Activated CD4-positive, alpha-beta memory T cell treated with anti-CD3 and anti-CD28 coated beads for 36 hours (primary cell): ENCODE results near the gene DIPK1A. TPM values are rescaled to one million over a fixed set of nuclear protein-coding genes. Genes with fewer than 3 reads are reported as not detected.

Experiments used
- CTCF ChIA-PET: fragments of 350-600 bp; sonication (Branson Sonifier 250); formaldehyde crosslinking; loops from one replicate; lab custom pipeline; 2021; ENCODE audit warnings: antibody characterized with exemption, inconsistent platforms; lab: Charles Lee
- POLR2A ChIA-PET: fragments of 350-600 bp; sonication (Branson Sonifier 250); formaldehyde crosslinking; loops from one replicate; lab custom pipeline; 2021; ENCODE audit warnings: antibody characterized with exemption; lab: Charles Lee
- DNase-seq: peaks from one replicate; pipeline ENCODE4 v3.0.0-alpha.2; 2020
- H3K27ac Mint-ChIP-seq: one replicate; pipeline ENCODE4 v1.8.0; 2021; ENCODE audit warnings: mixed read lengths
- H3K27me3 Mint-ChIP-seq: one replicate; pipeline ENCODE4 v1.8.0; 2021; ENCODE audit warnings: mixed read lengths
- H3K36me3 Mint-ChIP-seq: one replicate; pipeline ENCODE4 v1.8.0; 2021; ENCODE audit warnings: mixed read lengths
- H3K4me1 Mint-ChIP-seq: one replicate; pipeline ENCODE4 v1.8.0; 2021; ENCODE audit warnings: low read depth, mixed read lengths
- H3K4me3 Mint-ChIP-seq: one replicate; pipeline ENCODE4 v1.8.0; 2021; ENCODE audit warnings: mild to moderate bottlenecking, mixed read lengths
- H3K9me3 Mint-ChIP-seq: one replicate; pipeline ENCODE4 v1.8.0; 2021; ENCODE audit warnings: mixed read lengths
- intact Hi-C: fragments of 100-400 bp; cut with micrococcal nuclease; formaldehyde crosslinking; loops from one replicate; pipeline ENCODE4 v1.15.1; 2023
- total RNA-seq, 2 experiments: library from RNA; stranded (reverse); gene quantifications; one replicate each; pipeline ENCODE4 v1.2.3, GENCODE V29; 2021

Gene DIPK1A
- total RNA-seq, 2 experiments from 2014 or later, result 8.2 to 8.7 TPM

- H3K27me3 Mint-ChIP-seq, result no peaks in the 10 kb centered on the region
- DNase-seq, result peak; percentile 36
- no peak overlapping the region for H3K27ac Mint-ChIP-seq
- ChIA-PET CTCF (interaction anchor here (1.1 to 2.7 kb wide), 5 partner anchors 9 to 92 kb away, joined by 3 to 17 read pairs (median 12); partner anchors contain the start of gene DIPK1A), POLR2A (interaction anchor here (1.3 to 1.4 kb wide), 2 partner anchors 10 to 11 kb away, joined by 5 to 6 read pairs; partner anchors contain the start of gene DIPK1A)
- no peaks in the 10 kb centered on the region for H3K36me3 Mint-ChIP-seq
- H3K4me1 Mint-ChIP-seq, result peaks cover 36% of the 10 kb centered on the region
- H3K4me3 Mint-ChIP-seq, result no peak overlapping the region
- intact Hi-C loops, result loop anchor here (1.0 to 5.0 kb wide), 3 partner anchors 9 to 74 kb away; no protein-coding TSS in a partner anchor
- H3K9me3 Mint-ChIP-seq, result no peaks in the 10 kb centered on the region
Observed at GRCh38 chr1:92951141-92951582, 10.1 kb downstream of the DIPK1A start.

DNA sequence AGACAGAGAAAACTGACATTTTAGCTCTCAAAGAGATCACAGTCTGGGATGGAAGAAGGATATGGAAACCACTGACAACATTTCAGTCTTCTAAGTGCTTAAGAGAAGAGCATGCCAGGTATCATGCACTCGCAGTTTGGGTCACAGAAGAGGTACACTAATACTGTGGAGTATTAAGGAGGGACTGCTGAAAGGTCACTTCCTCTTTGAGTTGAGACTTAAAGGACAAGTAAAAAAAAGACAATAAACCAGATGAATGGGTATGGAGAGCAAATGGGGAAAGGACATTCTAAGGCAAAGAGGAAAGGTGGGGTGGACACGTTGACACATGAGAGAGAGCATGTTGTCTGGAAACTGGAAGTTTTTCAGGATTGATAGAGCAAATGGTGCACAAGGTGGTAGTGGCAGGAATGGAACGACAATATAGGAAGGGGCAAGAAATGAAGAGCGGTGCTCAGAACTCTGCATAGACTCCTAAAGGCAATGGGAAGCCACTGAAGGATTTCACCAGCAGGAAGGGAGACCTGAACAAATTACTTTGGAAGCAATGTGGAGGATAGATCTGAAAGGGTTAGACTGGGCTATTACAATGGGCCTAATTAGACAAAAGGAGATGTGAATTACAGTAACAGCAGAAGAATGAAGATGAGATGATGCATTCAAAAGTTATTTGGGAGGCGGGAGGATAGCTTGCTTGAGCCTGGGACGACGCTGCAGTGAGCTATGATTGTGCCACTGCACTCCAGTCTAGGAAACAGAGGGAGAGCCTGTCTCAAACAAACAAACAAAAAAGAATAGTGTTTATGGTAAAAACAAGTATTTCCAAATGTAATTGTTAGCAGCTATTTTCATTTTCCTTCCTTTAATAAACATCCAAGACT lies 11.1 kb downstream of the DIPK1A start:
- H3K27me3 Mint-ChIP-seq, result no peaks in the 10 kb centered on the region
- H3K4me1 Mint-ChIP-seq, result peaks cover 34% of the 10 kb centered on the region
- no peak overlapping the region for H3K27ac Mint-ChIP-seq
- no peaks in the 10 kb centered on the region for H3K9me3 Mint-ChIP-seq
- no peak overlapping the region for H3K4me3 Mint-ChIP-seq
- CTCF ChIA-PET, result interaction anchor here (1.1 to 2.7 kb wide), 5 partner anchors 10 to 91 kb away, joined by 3 to 17 read pairs (median 12); partner anchors contain the start of gene DIPK1A
- POLR2A ChIA-PET, result interaction anchor here (1.3 to 1.4 kb wide), 2 partner anchors 11 to 12 kb away, joined by 5 to 6 read pairs; partner anchors contain the start of gene DIPK1A
- no peaks in the 10 kb centered on the region for H3K36me3 Mint-ChIP-seq
- DNase-seq, result no peak
- intact Hi-C loops, result loop anchor here (5.0 kb wide), 1 partner anchor 73 kb away; no protein-coding TSS in a partner anchor

DNA sequence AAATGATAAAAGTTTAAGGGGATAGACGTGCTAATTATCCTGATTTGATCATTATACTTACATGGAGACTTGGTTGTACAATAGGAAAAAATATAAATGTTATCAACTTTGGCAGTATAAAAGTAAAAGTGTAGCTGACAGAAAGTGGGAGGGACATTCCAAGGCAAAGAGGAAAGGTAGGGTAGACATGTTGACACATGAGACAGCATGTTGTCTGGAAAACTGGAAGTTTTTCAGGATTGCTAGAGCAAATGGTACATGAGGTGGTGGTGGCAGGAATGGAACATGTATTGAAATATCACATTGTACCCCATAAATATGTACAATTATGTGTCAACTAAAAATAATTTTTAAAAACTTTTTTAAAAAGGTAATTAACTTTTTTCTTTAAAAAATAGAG lies 13.2 kb downstream of the DIPK1A start:
- POLR2A ChIA-PET, result interaction anchor here (1.2 kb wide), 1 partner anchor 13 kb away, joined by 5 read pairs; the partner anchor contains the start of gene DIPK1A
- Mint-ChIP-seq H3K27me3 (no peaks in the 10 kb centered on the region), H3K36me3 (no peaks in the 10 kb centered on the region), H3K27ac (no peak overlapping the region), H3K9me3 (no peaks in the 10 kb centered on the region), H3K4me3 (no peak overlapping the region), H3K4me1 (peaks cover 35% of the 10 kb centered on the region)
- no peak for DNase-seq
- CTCF ChIA-PET, result interaction anchor here (1.1 to 2.1 kb wide), 4 partner anchors 14 to 88 kb away, joined by 3 to 6 read pairs (median 6); no protein-coding TSS in a partner anchor
- intact Hi-C loops, result no loop called here

GRCh38 chr1:92945748-92946270 lies 15.5 kb downstream of the DIPK1A start:
- Mint-ChIP-seq H3K4me3 (no peak overlapping the region), H3K27me3 (no peaks in the 10 kb centered on the region), H3K9me3 (no peaks in the 10 kb centered on the region), H3K27ac (no peak overlapping the region), H3K4me1 (peaks cover 45% of the 10 kb centered on the region), H3K36me3 (no peaks in the 10 kb centered on the region)
- intact Hi-C loops, result no loop called here
- POLR2A ChIA-PET, result interaction anchor here (1.4 kb wide), 1 partner anchor 14 kb away, joined by 3 read pairs; no protein-coding TSS in a partner anchor
- CTCF ChIA-PET, result interaction anchor here (1.1 kb wide), 1 partner anchor 49 kb away, joined by 3 read pairs; no protein-coding TSS in a partner anchor
- no peak for DNase-seq

GRCh38 chr1:92944901-92945747 lies 16.1 kb downstream of the DIPK1A start:
- POLR2A ChIA-PET, result interaction anchor here (1.4 kb wide), 1 partner anchor 15 kb away, joined by 3 read pairs; no protein-coding TSS in a partner anchor
- peaks cover 52% of the 10 kb centered on the region for H3K4me1 Mint-ChIP-seq
- intact Hi-C loops, result no loop called here
- H3K9me3 Mint-ChIP-seq, result no peaks in the 10 kb centered on the region
- no peak for DNase-seq
- CTCF ChIA-PET, result interaction anchor here (1.0 to 1.1 kb wide), 2 partner anchors 49 kb away, joined by 3 to 5 read pairs; no protein-coding TSS in a partner anchor
- H3K27ac Mint-ChIP-seq, result no peak overlapping the region
- no peaks in the 10 kb centered on the region for H3K36me3 Mint-ChIP-seq
- H3K27me3 Mint-ChIP-seq, result no peaks in the 10 kb centered on the region
- H3K4me3 Mint-ChIP-seq, result no peak overlapping the region

- Mint-ChIP-seq H3K27me3 (no peaks in the 10 kb centered on the region), H3K36me3 (no peaks in the 10 kb centered on the region), H3K27ac (no peak overlapping the region), H3K9me3 (no peaks in the 10 kb centered on the region), H3K4me1 (peaks cover 55% of the 10 kb centered on the region), H3K4me3 (no peak overlapping the region)
- POLR2A ChIA-PET, result interaction anchor here (0.6 to 0.8 kb wide), 2 partner anchors 17 to 105 kb away, joined by 3 read pairs; no protein-coding TSS in a partner anchor
- intact Hi-C loops, result no loop called here
- DNase-seq, result no peak
- CTCF ChIA-PET, result interaction anchor here (1.5 kb wide), 1 partner anchor 84 kb away, joined by 5 read pairs; no protein-coding TSS in a partner anchor
Observed at GRCh38 chr1:92943502-92943847, 17.8 kb downstream of the DIPK1A start.

DNA sequence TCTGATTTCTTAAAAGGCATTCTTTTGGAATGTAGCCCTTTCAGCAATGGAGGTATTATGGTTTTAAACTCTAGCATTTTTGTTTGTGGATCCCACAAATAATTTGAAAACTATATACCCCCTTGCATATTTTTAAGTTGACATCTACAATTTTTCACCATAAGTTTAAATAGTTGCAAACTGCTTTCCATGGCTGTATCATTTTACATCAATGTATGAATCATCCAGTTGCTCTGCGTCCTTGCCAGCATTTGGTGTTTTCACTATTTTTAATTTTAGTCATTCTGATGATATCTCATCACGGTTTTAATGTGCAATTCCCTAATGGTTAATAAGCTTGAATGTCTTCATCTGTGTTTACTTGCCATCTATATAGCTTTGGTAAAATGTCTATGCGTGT lies 20.7 kb downstream of the DIPK1A start:
- no peak overlapping the region for H3K4me3 Mint-ChIP-seq
- no peak overlapping the region for H3K27ac Mint-ChIP-seq
- no peaks in the 10 kb centered on the region for H3K9me3 Mint-ChIP-seq
- H3K27me3 Mint-ChIP-seq, result no peaks in the 10 kb centered on the region
- CTCF ChIA-PET, result interaction anchor here (0.7 to 1.0 kb wide), 3 partner anchors 11 to 109 kb away, joined by 3 read pairs; partner anchors contain the start of gene RPL5
- intact Hi-C loops, result loop anchor here (1.0 kb wide), 1 partner anchor 11 kb away; no protein-coding TSS in a partner anchor
- H3K4me1 Mint-ChIP-seq, result peaks cover 54% of the 10 kb centered on the region
- no peak for DNase-seq
- no peaks in the 10 kb centered on the region for H3K36me3 Mint-ChIP-seq
- POLR2A ChIA-PET, result interaction anchor here (0.8 kb wide), 1 partner anchor 26 kb away, joined by 3 read pairs; no protein-coding TSS in a partner anchor

DNA sequence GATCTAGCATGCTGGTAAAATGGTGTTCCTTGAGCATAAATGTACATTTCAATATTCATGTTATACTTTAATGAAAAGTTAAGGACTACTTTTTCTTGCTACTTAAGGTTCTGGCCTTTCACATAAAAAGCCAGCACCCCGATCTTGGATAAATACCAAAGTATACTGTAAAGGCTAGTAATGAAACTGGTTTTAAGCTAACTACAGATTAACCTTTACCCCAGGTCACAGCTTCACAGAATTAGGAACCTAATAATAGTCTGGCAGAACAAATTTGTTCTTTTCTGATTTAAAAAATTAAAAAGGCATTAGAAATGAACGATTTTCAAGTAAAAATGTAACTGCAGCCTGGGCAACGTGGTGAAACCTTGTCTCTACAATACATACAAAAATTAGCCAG lies 23.5 kb downstream of the DIPK1A start:
- Mint-ChIP-seq H3K4me1 (peaks cover 48% of the 10 kb centered on the region), H3K27me3 (no peaks in the 10 kb centered on the region), H3K27ac (no peak overlapping the region), H3K4me3 (no peak overlapping the region), H3K36me3 (peaks cover under 1% of the 10 kb centered on the region), H3K9me3 (no peaks in the 10 kb centered on the region)
- intact Hi-C loops, result no loop called here
- CTCF ChIA-PET, result interaction anchor here (1.4 kb wide), 1 partner anchor 79 kb away, joined by 5 read pairs; no protein-coding TSS in a partner anchor
- POLR2A ChIA-PET, result no interaction called here
- no peak for DNase-seq

DNA sequence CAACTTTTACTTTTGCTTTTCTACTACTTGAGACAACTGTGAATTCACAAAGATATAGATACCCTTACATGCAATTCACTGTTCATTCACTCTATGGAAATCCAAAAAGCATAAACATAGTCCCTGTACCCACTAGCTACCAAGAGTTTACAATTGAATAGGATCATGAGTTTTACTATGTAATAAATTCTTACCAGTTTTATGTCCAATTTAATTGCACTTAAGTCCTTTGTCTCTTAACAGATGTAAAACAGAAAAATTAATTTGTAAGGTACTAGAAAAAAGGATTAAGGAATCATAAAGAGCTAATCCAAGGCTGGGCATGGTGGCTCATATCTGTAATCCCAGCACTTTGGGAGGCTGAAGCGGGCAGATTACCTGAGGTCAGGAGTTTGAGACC lies 24.4 kb downstream of the DIPK1A start:
- ChIA-PET POLR2A (no interaction called here), CTCF (interaction anchor here (1.2 kb wide), 1 partner anchor 57 kb away, joined by 3 read pairs; no protein-coding TSS in a partner anchor)
- intact Hi-C loops, result no loop called here
- peaks cover 2% of the 10 kb centered on the region for H3K36me3 Mint-ChIP-seq
- H3K27ac Mint-ChIP-seq, result no peak overlapping the region
- DNase-seq, result no peak
- H3K4me3 Mint-ChIP-seq, result no peak overlapping the region
- peaks cover 50% of the 10 kb centered on the region for H3K4me1 Mint-ChIP-seq
- H3K9me3 Mint-ChIP-seq, result no peaks in the 10 kb centered on the region
- no peaks in the 10 kb centered on the region for H3K27me3 Mint-ChIP-seq

- Mint-ChIP-seq H3K27ac (no peak overlapping the region), H3K9me3 (no peaks in the 10 kb centered on the region), H3K27me3 (no peaks in the 10 kb centered on the region), H3K4me3 (no peak overlapping the region), H3K4me1 (peaks cover 41% of the 10 kb centered on the region), H3K36me3 (peaks cover 6% of the 10 kb centered on the region)
- intact Hi-C loops, result no loop called here
- ChIA-PET POLR2A (no interaction called here), CTCF (no interaction called here)
- no peak for DNase-seq
Observed at GRCh38 chr1:92934395-92935378, 26.6 kb downstream of the DIPK1A start.
